ENCODE data around the gene C1QTNF7.

C1QTNF7 gene

GRCh38 chr4:15400981-15401671 is 26.7 kb upstream of the C1QTNF7 start:
- TF ChIP-seq REST (IDR thresholded peaks at IDR 0.05; ENCODE audit: insufficient read depth in 1 of 2, low read depth in 2 of 2, low read length in 2 of 2) (0 out of 4 replicates have a peak, but pooled peaks of 1 of the 2 experiments have one; percentile 60), SIN3A (IDR thresholded peaks at IDR 0.05; ENCODE audit: borderline replicate concordance, insufficient read depth, low read length) (no peak), TAF1 (IDR thresholded peaks at IDR 0.05; ENCODE audit: borderline replicate concordance, insufficient read depth, low read length) (no peak), POLR2AphosphoS5 (IDR thresholded peaks at IDR 0.05; ENCODE audit: low read depth, low read length) (0 out of 2 replicates have a peak, but pooled peaks have one; percentile 33), FOXP2 (optimal IDR thresholded peaks at IDR 0.05; ENCODE audit: borderline replicate concordance, extremely low read depth, extremely low read length, insufficient read depth) (peak; percentile 60)

GRCh38 chr4:15402146-15402545 is 25.7 kb upstream of the C1QTNF7 start:
- TF ChIP-seq FOXP2 (optimal IDR thresholded peaks at IDR 0.05; ENCODE audit: borderline replicate concordance, extremely low read depth, extremely low read length, insufficient read depth) (no peak), TAF1 (IDR thresholded peaks at IDR 0.05; ENCODE audit: borderline replicate concordance, insufficient read depth, low read length) (no peak)

GRCh38 chr4:15402974-15403373 is 24.9 kb upstream of the C1QTNF7 start:
- TF ChIP-seq POLR2AphosphoS5 (IDR thresholded peaks at IDR 0.05; ENCODE audit: low read depth, low read length) (no peak), FOXP2 (optimal IDR thresholded peaks at IDR 0.05; ENCODE audit: borderline replicate concordance, extremely low read depth, extremely low read length, insufficient read depth) (no peak), TAF1 (IDR thresholded peaks at IDR 0.05; ENCODE audit: borderline replicate concordance, insufficient read depth, low read length) (no peak), REST (IDR thresholded peaks at IDR 0.05; ENCODE audit: insufficient read depth in 1 of 2, low read depth in 2 of 2, low read length in 2 of 2) (no peak), SIN3A (IDR thresholded peaks at IDR 0.05; ENCODE audit: borderline replicate concordance, insufficient read depth, low read length) (no peak)

- TF ChIP-seq POLR2AphosphoS5 (IDR thresholded peaks at IDR 0.05; ENCODE audit: low read depth, low read length) (no peak), FOXP2 (optimal IDR thresholded peaks at IDR 0.05; ENCODE audit: borderline replicate concordance, extremely low read depth, extremely low read length, insufficient read depth) (no peak), SIN3A (IDR thresholded peaks at IDR 0.05; ENCODE audit: borderline replicate concordance, insufficient read depth, low read length) (no peak), REST (IDR thresholded peaks at IDR 0.05; ENCODE audit: insufficient read depth in 1 of 2, low read depth in 2 of 2, low read length in 2 of 2) (no peak), TAF1 (IDR thresholded peaks at IDR 0.05; ENCODE audit: borderline replicate concordance, insufficient read depth, low read length) (no peak)
Measured at GRCh38 chr4:15405018-15405417, 22.8 kb upstream of the C1QTNF7 start.

GRCh38 chr4:15410750-15411149 is 17.1 kb upstream of the C1QTNF7 start:
- no peak for TF ChIP-seq POLR2AphosphoS5 (IDR thresholded peaks at IDR 0.05; ENCODE audit: low read depth, low read length)
- TF ChIP-seq REST (IDR thresholded peaks at IDR 0.05; ENCODE audit: insufficient read depth in 1 of 2, low read depth in 2 of 2, low read length in 2 of 2), result no peak
- TF ChIP-seq SIN3A (IDR thresholded peaks at IDR 0.05; ENCODE audit: borderline replicate concordance, insufficient read depth, low read length), result no peak
- no peak for TF ChIP-seq TAF1 (IDR thresholded peaks at IDR 0.05; ENCODE audit: borderline replicate concordance, insufficient read depth, low read length)
- TF ChIP-seq FOXP2 (optimal IDR thresholded peaks at IDR 0.05; ENCODE audit: borderline replicate concordance, extremely low read depth, extremely low read length, insufficient read depth), result no peak
